ENCODE data around the gene EMP1. TPM values are rescaled to one million over a fixed set of nuclear protein-coding genes. Genes with fewer than 3 reads are reported as not detected.

The EMP1 gene
- total RNA-seq, 1 experiment from 2014 or later, result 193 TPM

DNA sequence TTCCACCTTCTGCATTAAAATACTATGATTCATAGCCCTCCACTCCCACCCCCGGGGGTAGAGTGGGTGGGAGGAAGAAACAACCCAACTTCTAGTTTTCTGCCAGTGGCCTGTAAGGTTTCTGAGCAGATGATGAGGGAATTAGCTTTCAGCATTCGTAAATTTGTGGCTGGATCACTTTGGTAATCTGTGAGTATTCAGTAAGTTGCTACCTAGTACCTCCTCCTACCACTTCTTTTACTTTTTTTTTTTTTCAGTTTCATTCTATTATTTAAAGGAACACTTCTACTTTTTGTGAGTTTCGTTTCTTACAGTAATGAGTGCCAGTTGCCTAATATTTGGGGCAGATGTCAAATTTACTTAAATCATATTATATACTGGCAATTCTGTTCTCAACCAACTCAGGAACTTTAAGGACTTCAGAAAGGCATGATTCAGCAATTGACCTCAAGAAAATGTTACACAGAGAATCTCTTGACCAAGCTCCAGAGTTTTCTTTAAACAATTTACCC, 42.4 kb upstream of the EMP1 start:
- Mint-ChIP-seq H3K9me3 (ENCODE audit: unreplicated experiment) (no peaks in the 10 kb centered on the region), H3K4me3 (ENCODE audit: unreplicated experiment) (peak overlapping the region; percentile 44), H3K4me1 (ENCODE audit: insufficient read depth, unreplicated experiment) (peaks cover 17% of the 10 kb centered on the region), H3K36me3 (ENCODE audit: insufficient read depth, unreplicated experiment) (peaks cover 6% of the 10 kb centered on the region), H3K27ac (ENCODE audit: low read depth, unreplicated experiment) (peak overlapping the region; percentile 55), H3K27me3 (ENCODE audit: insufficient read depth, unreplicated experiment) (no peaks in the 10 kb centered on the region)
- BruUV-seq (replicated peaks), result no TSS peak
- TF ChIP-seq, protein P1, sequence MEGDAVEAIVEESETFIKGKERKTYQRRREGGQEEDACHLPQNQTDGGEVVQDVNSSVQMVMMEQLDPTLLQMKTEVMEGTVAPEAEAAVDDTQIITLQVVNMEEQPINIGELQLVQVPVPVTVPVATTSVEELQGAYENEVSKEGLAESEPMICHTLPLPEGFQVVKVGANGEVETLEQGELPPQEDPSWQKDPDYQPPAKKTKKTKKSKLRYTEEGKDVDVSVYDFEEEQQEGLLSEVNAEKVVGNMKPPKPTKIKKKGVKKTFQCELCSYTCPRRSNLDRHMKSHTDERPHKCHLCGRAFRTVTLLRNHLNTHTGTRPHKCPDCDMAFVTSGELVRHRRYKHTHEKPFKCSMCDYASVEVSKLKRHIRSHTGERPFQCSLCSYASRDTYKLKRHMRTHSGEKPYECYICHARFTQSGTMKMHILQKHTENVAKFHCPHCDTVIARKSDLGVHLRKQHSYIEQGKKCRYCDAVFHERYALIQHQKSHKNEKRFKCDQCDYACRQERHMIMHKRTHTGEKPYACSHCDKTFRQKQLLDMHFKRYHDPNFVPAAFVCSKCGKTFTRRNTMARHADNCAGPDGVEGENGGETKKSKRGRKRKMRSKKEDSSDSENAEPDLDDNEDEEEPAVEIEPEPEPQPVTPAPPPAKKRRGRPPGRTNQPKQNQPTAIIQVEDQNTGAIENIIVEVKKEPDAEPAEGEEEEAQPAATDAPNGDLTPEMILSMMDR (IDR thresholded peaks at IDR 0.05; ENCODE audit: unreplicated experiment), result no peak
- DNase-seq (ENCODE audit: unreplicated experiment), result peak; percentile 47
- CTCF ChIA-PET, result interaction anchor here (0.7 to 1.0 kb wide), 2 partner anchors 40 to 55 kb away, joined by 3 to 6 read pairs; no protein-coding TSS in a partner anchor
- POLR2A ChIA-PET, result interaction anchor here (0.5 to 4.2 kb wide), 9 partner anchors 10 to 1365 kb away, joined by 3 to 22 read pairs (median 5); partner anchors contain the start of gene EMP1
- intact Hi-C loops (cut with micrococcal nuclease), result no loop called here

DNA sequence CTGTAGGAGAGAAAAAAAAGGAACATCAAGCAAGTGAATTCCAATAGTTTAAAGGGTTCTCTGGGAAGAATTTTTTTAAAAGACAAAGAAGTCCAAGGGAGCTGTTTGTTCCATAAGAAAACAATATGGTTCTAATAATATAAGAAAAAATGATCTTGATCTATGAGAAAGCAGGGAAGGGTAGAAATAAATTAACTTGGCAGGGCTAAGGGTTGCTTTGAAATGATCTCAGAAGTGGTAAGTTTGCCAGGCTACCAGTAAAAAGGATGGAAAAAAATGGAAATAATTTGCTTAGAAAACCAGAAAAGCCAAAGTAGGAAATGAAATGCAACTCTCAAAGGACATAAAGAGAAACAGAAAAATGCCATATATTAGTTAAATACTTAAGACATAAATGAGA, 41.7 kb upstream of the EMP1 start:
- Mint-ChIP-seq H3K4me1 (ENCODE audit: insufficient read depth, unreplicated experiment) (peaks cover 17% of the 10 kb centered on the region), H3K27me3 (ENCODE audit: insufficient read depth, unreplicated experiment) (no peaks in the 10 kb centered on the region), H3K27ac (ENCODE audit: low read depth, unreplicated experiment) (peak overlapping the region; percentile 55), H3K9me3 (ENCODE audit: unreplicated experiment) (no peaks in the 10 kb centered on the region), H3K36me3 (ENCODE audit: insufficient read depth, unreplicated experiment) (peaks cover 6% of the 10 kb centered on the region), H3K4me3 (ENCODE audit: unreplicated experiment) (peak overlapping the region; percentile 44)
- intact Hi-C loops (cut with micrococcal nuclease), result no loop called here
- no TSS peak for BruUV-seq (replicated peaks)
- POLR2A ChIA-PET, result interaction anchor here (1.0 to 4.2 kb wide), 9 partner anchors 9 to 55 kb away, joined by 3 to 22 read pairs (median 5); partner anchors contain the start of gene EMP1
- DNase-seq (ENCODE audit: unreplicated experiment), result no peak
- CTCF ChIA-PET, result interaction anchor here (0.7 to 1.0 kb wide), 2 partner anchors 39 to 171 kb away, joined by 3 read pairs; no protein-coding TSS in a partner anchor
- TF ChIP-seq, protein P1 (IDR thresholded peaks at IDR 0.05; ENCODE audit: unreplicated experiment), result no peak

DNA sequence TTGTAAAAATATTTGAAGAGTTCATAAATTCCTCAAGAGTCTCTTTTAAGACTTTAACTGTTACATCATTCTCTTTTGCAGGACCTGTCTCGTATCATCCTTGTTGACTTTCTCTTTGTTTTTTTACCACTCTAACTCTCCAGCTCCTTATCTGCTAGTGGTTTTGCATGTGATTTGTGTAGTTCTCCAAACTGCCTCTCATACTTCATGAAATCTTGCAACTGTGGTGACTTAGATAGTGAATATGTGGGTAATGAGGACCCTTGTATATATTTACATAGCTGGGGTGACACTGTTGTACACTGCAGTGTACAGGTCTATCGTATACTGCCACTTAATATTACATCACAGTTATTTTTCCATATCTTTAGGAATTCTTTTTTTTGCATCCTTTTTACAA, 40.2 kb upstream of the EMP1 start:
- intact Hi-C loops (cut with micrococcal nuclease), result no loop called here
- Mint-ChIP-seq H3K36me3 (ENCODE audit: insufficient read depth, unreplicated experiment) (peaks cover 6% of the 10 kb centered on the region), H3K9me3 (ENCODE audit: unreplicated experiment) (no peaks in the 10 kb centered on the region), H3K27ac (ENCODE audit: low read depth, unreplicated experiment) (no peak overlapping the region), H3K4me3 (ENCODE audit: unreplicated experiment) (no peak overlapping the region), H3K27me3 (ENCODE audit: insufficient read depth, unreplicated experiment) (no peaks in the 10 kb centered on the region), H3K4me1 (ENCODE audit: insufficient read depth, unreplicated experiment) (peaks cover 17% of the 10 kb centered on the region)
- TF ChIP-seq, protein P1 (IDR thresholded peaks at IDR 0.05; ENCODE audit: unreplicated experiment), result no peak
- ChIA-PET CTCF (interaction anchor here (0.7 to 0.8 kb wide), 2 partner anchors 46 to 56 kb away, joined by 3 read pairs; no protein-coding TSS in a partner anchor), POLR2A (interaction anchor here (0.8 to 1.9 kb wide), 3 partner anchors 9 to 57 kb away, joined by 4 to 6 read pairs (median 5); no protein-coding TSS in a partner anchor)
- DNase-seq (ENCODE audit: unreplicated experiment), result no peak
- BruUV-seq (replicated peaks), result no TSS peak

DNA sequence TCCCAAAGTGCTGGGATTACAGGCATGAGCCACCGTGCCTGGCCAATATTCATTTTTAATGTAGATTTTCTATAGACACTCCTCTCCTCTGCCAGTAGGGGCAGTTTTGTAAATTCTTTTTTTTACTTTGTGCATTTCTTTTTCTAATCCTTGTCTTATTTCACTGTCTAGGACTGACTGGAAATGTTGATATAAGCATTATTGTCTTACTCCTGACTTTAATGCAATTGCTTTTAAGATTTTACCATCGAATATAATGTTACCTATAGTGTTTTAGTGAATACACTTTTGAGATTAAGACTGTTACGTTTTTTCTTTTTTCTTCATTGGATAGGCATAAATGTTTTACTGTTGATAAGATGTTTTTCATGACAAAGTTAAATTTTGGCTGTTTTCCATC, 35.4 kb upstream of the EMP1 start:
- Mint-ChIP-seq H3K4me1 (ENCODE audit: insufficient read depth, unreplicated experiment) (peaks cover 11% of the 10 kb centered on the region), H3K4me3 (ENCODE audit: unreplicated experiment) (no peak overlapping the region), H3K27me3 (ENCODE audit: insufficient read depth, unreplicated experiment) (no peaks in the 10 kb centered on the region), H3K27ac (ENCODE audit: low read depth, unreplicated experiment) (no peak overlapping the region), H3K36me3 (ENCODE audit: insufficient read depth, unreplicated experiment) (no peaks in the 10 kb centered on the region), H3K9me3 (ENCODE audit: unreplicated experiment) (no peaks in the 10 kb centered on the region)
- ChIA-PET CTCF (interaction anchor here (0.6 to 1.5 kb wide), 5 partner anchors 37 to 63 kb away, joined by 3 to 9 read pairs (median 3); no protein-coding TSS in a partner anchor), POLR2A (no interaction called here)
- intact Hi-C loops (cut with micrococcal nuclease), result no loop called here
- TF ChIP-seq, protein P1 (IDR thresholded peaks at IDR 0.05; ENCODE audit: unreplicated experiment), result peak; percentile 27
- BruUV-seq (replicated peaks), result no TSS peak
- DNase-seq (ENCODE audit: unreplicated experiment), result no peak
